ENCODE data around the gene PLCL2.
"Not testable (repeated sequence)": the region's sequence is repeated elsewhere in the genome, so short reads cannot be mapped to it uniquely, and the experiment has no call there.

PLCL2 gene

DNA sequence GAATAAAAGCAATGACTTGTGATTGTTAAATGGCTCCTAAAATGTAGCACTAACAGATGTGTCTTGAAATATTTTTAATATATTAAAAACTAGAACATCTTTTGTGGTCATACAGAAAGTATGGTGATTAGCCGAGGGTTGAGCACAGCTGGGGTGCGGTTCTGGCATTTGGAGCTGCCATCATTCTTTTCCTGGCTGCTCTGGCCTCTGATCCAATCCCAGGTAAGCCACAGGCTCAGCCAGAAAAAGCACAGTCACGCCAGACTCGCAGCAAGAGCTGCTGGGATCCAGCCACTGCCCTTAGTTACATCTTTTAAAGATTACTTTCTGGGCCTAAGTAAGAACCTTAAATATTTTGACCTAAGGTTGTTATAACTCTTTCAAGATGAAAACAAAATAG is 196.8 kb downstream of the PLCL2 start:
- no peak for DNase-seq

DNA sequence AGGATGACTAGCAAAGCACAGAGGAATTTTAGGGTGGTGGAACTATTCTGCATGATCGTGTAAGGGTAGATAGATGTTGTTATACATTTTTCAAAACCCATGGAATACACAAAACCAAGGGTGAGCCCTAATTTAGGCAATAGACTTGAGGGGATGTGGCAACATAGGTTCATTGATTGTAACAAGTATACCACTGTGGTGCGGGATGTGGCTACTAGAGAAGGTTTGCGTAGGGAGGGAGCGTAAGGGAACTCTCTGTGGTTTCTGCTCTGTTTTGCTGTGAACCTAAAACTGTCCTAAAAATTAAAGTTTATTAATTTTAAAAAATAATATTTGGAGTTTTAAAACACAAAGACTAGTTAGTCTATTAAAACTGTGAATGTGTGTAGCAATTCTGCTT is 202.8 kb downstream of the PLCL2 start:
- DNase-seq, result no peak

DNA sequence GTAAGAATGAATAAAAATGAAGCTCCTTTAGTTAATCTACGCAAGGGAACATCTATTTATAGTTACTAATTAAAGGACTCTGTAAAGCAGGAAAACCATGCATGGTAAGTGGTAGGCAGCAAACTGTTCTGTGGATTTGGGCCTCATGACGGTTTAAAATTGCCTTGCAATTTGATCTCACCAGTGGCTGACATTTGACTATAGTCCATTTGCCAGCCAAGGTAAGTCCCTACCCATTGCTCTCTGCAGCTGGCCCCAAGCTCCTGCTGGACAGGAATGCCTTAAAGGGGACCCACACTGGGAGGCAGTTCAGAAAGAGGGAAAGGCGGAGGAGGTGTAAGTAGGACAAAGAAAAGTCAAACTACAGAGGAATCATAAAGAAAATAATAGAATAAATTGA is 203.3 kb downstream of the PLCL2 start:
- no peak for DNase-seq

DNA sequence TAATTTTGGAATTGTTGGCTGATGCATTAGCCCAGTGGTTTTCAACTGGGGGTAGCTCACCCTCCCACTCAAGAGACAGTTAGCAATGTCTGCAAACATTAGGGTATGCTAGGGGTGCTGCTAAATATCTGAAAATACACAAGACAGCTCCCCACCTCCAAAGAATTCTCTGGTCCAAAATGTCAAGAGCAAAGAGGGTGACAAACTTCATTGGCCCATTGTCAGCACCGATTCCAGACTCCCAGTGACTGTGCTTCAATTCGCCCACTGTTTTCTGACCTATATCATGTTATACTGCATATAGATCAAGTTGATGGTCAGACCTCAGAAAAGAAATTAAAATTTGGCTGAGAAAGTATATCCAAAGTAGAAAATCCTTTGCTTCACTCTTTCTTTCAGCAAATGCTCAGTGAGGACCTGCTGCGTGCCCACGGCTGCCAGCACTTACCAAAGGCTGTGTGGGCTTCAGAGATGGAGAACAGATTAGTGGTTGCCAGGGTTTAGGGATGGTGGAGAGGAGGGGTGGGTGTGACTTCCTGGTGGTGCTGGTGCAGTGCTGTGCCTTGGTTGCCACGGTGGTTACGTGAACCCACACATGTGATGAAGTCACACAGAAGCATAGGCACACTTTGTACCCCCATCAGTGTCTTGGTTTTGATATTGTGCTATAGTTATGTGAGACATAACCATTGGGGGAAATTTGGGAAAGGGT is 204.0 kb downstream of the PLCL2 start:
- DNase-seq, result peak; percentile 8

DNA sequence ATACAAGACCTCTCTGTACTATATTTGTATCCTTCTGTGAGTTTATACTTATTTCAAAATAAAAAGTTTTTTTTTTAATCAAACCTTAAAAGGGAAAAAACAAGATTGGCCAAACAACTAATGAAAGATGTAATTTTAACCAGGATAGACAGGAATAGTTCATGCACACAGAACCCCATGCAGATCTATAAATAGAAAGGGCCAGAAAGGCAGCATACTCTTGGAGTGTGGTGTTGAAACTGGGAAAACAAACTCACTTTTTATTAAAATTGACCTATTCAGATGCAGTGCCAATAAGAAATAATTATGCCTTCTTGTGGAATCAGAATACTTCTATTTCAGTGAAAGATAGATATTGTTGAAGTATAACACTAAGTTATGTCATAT is 204.6 kb downstream of the PLCL2 start:
- no peak for DNase-seq

DNA sequence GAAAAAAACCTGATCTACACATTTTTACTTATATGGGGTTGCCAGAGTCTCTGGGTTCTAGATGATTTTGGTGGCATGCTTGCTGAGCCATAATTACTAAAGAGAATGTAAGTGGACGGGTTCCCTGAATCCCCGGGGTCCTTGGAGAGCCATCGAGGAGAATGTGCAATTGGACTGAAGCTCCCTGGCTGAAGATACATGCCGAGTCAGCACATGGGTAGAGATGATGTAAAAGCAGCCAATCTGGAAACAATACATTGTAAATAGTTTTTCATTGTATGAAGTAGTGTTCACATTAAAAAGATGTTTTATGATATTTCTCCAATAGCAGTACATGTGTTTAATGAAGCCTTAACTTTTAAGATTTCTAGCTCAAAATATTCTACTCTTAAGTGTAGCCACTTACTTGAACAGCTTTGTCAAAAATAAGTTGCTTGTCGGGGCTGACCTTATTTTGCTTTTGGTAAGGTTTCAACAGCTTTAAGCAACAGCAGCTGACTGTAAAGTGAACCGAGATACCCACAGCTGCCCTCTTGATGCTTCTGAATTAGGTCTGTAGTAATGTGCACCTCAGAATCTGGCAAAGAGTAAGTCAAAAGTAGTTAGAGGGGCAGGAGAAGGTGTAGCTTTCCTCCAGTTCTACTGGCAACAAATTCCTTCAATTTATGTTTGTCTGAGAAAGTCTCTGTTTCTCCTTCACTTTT is 205.7 kb downstream of the PLCL2 start:
- no peak for DNase-seq

DNA sequence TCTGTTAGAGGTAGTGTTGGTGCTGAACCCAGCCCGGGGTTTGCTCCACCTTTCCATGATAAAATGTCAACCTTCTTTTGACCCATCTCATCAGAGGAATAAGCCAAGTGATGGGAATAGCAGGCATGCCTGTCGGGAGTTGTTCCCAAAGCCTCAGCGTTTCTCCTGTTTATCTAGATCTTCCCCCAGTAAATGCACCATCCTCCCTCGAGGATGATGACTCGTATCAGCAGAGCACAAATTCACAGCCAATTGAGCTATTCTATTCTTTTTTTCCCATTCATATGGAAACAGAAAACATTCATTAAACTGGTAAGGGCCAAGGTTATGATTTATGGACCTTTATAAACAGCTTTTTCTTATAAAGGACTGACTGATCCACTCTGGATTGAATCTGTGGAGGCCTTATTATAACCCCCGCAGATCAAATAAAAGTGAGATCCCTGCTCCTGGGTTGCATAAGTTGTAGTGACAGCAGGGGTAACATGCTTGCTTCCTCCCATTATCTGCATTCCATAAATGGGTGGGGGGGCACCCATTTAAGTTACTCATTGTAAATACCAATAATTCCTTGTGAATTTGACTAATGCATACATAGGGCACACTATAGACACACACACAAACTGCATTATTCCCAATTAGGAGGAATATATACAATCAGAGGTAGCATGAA is 207.3 kb downstream of the PLCL2 start:
- no peak for DNase-seq

DNA sequence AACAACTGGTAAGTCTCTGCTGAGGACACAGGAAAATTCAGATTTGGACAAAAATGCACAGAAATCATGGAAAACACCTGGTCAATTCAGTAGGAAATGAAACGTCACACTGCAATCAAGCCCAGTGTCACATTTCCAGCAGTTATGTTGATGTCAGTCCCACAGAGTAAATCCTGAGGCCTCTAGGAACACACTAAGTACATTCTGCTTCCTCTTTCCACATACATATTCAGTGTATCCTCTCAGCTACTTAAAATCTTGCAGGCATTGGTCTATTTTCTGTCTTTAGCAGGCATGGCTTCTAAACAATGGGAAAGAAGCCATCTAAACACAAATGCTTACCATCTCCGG is 207.8 kb downstream of the PLCL2 start:
- no peak for DNase-seq

DNA sequence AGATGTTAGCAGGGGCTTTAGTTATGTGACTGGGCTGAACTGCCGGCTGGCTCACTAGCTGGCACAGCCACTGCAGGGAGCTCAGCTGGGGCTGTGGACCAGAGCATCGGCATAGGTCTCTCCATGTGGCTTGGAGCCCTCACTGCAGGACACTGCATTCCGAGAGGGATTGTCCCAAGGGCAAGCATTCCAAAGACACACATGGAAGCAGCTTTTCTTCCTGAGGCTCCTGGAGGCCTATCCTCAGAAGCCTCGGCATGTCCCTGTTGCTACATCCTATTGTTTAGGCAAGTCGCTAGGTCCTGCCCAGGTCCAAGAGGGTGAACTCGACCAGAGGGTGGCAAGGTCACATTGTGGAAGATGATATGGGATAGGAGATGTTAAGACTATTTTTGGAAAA is 209.8 kb downstream of the PLCL2 start:
- no peak for DNase-seq

DNA sequence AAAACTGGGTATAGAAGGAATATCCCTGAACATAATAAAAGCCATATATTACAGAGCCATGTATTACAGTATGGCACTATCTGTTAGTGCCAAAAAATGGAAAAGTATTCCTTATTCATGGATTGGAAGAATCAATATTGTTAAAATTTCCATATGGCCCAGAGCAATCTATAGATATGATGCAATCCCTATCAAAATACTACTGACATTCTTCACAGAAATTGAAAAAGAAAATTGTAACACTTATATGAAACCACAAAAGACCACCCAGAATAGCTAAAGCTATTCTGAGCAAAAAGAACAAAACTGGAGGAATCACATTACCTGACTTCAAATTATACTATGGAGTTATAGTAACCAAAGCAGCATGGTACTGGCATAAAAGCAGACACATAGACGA is 218.8 kb downstream of the PLCL2 start:
- no peak for DNase-seq

DNA sequence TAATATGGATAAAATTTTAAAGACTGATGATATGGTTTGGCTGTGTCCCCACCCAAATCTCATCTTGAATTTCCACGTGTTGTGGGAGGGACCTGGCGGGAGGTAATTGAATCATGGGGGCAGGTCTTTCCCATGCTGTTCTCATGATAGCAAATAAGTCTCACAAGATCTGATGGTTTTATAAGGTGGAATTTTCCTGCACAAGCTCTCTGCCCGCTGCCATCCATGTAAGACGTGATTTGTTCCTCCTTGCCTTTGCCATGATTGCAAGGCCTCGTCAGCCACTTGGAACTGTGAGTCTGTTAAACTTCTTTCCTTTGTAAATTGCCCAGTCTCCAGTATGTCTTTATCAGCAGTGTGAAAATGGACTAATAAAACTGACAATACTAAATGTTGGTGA is 222.0 kb downstream of the PLCL2 start:
- DNase-seq, result not testable (repeated sequence)

DNA sequence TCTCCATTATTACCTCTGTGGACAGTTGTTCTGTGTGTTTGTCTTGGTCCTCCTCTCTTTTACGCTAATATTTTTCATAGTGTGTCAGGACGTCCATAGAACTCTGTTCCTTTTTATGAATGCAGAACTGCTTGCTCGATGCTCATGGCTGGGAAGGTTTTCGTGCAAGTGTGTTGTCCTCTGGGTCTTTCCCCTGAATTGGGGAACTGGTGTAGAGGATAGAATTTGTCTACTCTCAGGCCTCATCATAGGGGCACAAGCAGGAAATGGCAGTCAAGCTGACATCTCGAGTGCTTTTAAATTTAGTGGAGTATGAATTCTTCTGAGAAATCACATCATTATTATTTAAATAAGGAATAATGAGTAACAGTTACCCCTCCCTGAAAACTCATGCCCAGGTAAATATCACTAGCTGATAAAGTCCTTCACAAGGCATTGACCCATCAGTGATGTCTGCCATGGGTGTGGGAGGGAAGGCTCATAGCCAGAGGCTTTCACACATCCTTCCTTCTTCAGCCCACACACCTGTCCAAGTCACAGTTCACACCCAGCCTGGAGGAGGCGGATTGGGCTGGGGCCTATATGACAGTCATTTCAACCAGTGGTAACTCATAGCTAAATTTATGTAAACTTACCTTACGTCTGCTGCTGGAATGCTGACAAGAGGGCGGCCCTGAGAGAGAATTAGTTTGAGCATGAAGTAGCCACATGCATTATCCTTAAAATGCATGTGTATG is 226.1 kb downstream of the PLCL2 start:
- DNase-seq, result no peak

DNA sequence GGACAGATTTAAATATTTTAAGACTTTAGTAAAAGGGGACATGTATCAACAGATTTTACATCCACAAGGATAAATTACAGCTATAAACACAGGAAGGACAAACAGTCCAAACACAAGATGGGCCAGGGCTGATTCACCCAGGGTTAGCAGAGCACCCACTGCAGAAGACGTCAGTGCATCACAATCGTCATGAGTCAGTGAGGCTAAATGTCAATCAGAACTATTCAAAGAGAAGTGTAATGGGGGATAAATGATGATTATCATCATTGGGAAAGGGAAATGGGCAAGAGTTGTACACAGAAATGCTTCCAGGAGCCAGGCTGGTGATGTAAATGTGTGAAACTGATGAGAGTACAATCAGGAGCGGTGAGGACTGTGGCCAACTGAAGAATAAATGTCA is 226.8 kb downstream of the PLCL2 start:
- no peak for DNase-seq

DNA sequence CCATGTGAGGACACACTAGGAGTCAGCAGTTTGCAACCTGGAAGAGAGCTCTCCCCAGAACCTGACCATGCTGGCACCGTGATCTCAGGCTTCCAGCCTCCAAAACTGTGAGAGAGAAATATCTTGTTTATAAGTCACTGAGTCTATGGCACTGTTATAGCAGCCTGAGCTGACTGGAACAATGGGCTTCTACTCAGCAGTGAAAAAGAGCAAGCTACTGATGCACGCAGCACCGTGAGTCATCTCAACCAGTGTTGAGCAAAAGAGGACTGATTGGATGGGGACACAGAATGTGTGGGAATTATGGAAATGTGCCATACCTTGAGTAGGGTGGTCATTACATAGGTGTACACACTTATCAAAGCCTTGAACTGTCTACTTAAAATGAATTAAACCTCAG is 230.4 kb downstream of the PLCL2 start:
- DNase-seq, result no peak

DNA sequence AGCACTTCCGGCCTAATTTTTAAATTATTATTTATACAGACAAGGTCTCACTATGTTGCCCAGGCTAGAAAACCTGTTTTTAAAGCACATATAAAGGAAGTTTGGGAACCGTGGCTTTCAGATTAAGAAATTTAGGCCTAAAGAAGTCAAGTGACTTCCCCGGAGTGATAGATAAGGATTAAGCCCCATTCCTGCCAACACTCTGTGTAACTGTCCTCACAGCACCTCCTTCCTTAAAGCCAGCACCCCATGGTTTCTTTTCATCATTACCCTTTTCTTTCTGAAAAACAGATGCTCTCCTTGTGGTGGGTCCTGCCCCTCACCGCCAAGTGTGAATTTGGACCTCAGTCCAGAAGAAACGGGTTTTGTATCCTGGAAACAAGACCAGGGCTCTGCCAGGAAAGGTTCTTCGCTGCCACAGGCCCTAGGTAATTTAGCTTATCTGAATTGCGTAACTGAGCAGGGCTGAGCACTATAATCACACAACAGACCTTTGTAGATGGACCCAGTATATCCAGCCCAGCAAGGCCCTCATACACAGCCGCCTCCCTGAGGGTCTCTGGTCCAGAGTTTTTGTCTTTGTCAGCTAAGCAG is 231.3 kb downstream of the PLCL2 start:
- DNase-seq, result peak; percentile 11

DNA sequence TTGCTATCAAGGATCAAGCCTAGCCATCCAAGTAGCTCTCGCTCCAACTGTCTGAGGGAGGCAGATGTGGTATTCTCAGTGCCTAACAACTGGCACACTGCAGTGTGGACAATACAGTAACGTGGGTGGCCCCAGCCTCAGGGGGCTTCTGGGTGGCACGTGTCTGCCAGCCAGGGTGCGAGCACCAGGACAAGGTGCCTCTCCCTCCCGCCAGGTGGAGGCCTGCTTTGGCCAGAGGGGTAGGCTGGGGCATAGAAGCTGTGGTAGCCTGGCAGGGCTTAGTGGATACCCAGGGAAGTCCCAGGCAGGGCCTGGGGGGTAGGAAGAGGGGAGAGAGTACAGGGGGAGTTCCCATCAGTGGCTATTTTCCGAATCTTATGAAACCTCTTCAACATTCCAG is 234.0 kb downstream of the PLCL2 start:
- no peak for DNase-seq

DNA sequence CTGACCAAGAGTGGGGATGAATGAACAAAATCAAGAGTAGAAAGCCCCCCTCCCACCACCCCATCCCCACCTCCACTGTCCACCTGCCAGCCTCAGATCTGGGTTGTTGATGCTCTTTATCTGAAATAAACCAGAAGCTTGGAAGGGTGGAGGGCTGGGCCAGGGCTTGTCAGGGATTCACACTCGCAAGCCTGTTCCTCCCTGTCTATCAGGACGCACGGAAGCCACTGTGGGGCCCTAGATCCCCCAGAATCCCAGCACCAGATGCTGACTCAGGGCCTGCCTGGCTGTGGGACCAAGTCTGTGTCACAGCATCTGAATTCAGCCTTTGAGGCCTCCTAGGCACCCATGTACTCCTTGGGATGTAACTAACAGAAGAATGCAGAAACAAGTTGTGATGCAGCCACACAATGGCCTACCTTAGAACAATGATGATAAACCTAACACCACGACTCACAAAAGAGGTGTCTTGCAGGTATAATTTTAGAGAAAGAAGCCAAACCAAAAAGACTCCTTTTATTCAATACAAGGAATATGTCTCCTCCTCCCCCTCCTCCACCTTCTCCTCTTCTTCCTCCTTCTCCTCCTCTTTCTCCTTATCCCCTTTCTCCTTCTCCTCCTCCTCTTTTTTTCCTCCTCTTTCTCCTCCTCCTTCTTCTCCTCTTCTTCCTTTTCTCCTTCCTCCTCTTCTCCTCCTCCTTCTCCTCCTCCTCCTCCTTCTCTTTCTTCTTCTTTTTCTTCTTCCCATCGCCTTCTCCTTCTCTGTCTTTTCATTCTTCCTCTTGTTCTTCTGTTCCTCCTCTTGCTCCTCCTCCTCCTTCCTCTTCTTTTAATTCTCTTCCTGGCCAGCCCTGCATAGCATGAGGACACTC is 234.7 kb downstream of the PLCL2 start:
- DNase-seq, result peak; percentile 18

DNA sequence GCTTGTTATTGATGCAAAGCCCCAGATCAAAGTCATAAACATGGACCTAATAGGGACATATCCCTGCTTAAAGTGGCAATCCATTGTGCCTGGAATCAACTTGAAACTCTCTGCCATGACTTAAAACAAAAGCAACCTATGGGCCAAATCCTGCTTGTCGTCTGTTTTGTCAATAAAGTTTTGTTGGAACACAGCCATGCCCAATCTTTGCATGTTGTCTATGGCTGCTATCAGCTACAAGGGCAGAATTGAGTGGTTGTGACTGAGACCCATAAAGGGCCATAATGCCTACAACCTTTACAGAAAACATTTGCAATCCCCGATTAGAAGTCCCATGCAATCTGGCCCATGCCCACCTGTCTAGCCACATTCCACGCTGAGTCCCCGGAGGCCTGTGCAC is 235.4 kb downstream of the PLCL2 start:
- DNase-seq, result no peak

DNA sequence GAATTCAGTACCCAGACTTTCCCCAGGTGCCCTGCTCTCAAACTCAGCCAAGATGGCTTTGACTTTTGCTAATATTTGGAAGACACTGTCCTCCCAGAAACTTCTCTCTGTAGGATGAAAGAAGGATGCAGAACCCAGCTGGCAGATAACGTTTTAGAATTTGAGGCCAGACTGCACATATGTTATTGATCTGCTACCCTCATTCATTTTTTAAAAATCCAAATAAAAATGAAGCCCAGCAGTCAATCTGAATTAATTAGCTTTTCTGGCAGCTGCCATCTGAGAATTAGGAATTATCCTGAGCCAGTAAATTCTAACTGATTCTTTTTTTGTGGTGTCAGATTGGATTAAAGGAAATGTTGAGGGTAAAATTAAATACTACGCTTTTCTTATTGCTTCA is 236.6 kb downstream of the PLCL2 start:
- no peak for DNase-seq

DNA sequence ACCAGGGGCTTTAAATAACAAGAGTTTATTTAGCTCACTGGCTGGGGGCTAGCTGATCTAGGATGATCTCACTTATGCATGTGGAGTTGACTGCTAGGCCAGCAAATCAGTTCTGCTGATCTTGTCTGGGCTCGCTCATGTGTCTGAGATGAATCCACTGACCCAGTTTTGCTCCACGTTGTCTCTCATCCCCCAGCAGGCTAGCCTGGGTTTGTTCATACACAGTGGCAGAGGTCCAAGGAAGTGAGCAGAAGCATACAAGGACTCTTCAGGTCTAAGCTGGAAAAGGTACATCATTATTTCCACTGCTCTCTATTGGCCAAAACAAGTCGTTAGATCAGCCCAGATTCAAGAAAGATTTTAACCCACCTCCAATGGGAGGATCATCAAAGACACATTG is 238.0 kb downstream of the PLCL2 start:
- no peak for DNase-seq

DNA sequence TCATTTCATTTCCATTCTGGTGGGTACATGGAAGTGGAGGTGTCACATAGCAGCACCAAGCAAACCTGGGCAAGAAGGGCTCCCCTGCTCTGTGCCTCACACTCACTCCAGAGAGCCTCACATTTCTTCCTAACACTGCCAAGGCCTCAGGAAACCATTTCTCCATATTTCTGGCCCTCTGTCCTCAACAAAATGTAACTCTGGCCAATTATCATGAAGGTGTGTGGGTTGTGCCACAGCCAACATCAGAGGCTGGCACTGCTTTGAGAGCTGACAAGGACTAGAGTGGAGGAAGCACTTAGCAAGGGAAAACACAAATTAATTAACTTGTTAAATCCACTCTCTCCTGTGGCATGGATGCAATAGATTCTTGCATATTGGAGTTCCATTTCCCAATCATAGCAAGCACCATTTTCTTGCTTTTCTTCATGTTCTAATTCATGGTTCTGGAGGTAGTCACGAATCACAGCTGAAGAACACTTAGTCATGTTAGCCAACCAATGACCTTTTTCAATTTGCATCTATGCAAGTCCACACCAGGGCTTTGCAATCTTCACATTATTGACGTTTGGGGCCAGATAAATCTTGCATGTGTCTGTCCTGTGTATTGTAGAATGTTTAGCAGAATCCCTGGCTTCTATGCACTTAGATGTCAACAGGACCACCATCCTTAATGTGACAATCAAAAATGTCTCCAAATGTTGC is 241.1 kb downstream of the PLCL2 start:
- DNase-seq, result no peak

DNA sequence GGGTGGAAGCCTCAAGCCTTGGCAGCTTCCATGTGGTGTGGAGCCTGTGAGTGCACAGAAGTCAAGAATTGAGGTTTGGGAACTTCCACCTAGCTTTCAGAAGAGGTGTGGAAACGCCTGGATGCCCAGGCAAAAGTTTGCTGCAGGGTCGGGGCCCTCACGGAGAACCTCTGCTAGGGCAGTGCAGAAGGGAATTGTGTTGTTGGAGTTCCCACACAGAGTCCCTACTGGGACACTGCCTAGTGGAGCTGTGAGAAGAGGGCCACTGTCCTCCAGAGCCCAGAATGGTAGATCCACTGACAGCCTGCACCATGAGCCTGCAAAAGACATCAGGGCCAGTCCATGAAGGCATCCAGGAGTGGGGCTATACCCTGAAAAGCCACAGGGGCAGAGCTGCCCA is 243.9 kb downstream of the PLCL2 start:
- not testable (repeated sequence) for DNase-seq

Data from hematopoietic multipotent progenitor cell treated with erythropoietin and hydrocortisone succinate and interleukin-3 and kit ligand, for 6 days (in vitro differentiated cells).